ENCODE measurements around the gene FOXJ3. TPM values are rescaled to one million over a fixed set of nuclear protein-coding genes. Genes with fewer than 3 reads are reported as not detected.

Gene FOXJ3
- total and polyA plus RNA-seq, 8 donors = 6.8 to 25.5 (median 20.2) TPM

DNA sequence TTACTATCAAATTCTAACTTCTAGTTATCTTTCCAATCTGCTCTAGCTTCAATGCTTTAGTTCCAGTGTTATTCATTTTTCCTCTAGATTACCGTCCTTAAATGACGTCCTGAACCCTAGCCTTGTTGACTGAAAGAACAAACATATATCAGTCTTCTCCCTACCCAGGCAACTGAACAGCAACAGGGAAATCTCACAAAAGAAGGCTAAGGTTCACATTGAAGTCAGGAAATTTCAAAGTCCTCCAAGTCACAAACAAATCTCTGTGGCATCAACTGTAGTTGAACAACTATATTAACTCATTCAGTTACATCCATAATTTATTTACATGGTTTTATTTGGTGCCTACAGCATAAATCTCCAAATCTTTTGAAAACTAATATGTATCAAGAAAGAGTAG lies 19.5 kb downstream of the FOXJ3 start:
- Histone ChIP-seq H3K4me1 (peaks cover 13 to 42% (median 26%) of the 10 kb centered on the region in 3 donors), H3K4me3 (no peak overlapping the region), H3K27me3 (no peaks in the 10 kb centered on the region), H3K9me3 (no peaks in the 10 kb centered on the region), H3K27ac (no peak overlapping the region), H3K36me3 (no peaks in the 10 kb centered on the region)
- TF ChIP-seq, protein P1, sequence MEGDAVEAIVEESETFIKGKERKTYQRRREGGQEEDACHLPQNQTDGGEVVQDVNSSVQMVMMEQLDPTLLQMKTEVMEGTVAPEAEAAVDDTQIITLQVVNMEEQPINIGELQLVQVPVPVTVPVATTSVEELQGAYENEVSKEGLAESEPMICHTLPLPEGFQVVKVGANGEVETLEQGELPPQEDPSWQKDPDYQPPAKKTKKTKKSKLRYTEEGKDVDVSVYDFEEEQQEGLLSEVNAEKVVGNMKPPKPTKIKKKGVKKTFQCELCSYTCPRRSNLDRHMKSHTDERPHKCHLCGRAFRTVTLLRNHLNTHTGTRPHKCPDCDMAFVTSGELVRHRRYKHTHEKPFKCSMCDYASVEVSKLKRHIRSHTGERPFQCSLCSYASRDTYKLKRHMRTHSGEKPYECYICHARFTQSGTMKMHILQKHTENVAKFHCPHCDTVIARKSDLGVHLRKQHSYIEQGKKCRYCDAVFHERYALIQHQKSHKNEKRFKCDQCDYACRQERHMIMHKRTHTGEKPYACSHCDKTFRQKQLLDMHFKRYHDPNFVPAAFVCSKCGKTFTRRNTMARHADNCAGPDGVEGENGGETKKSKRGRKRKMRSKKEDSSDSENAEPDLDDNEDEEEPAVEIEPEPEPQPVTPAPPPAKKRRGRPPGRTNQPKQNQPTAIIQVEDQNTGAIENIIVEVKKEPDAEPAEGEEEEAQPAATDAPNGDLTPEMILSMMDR (IDR thresholded peaks at IDR 0.05) = no peak
- intact Hi-C loops (cut with DNase I) = no loop called here
- no peak for FAIRE-seq
- no peak for DNase-seq
- ATAC-seq = peak in 2 of 4 donors; percentile 16 to 36
- 20 to 30% methylated on average over 2 of the region's 2 CpGs for WGBS, 2 donors

DNA sequence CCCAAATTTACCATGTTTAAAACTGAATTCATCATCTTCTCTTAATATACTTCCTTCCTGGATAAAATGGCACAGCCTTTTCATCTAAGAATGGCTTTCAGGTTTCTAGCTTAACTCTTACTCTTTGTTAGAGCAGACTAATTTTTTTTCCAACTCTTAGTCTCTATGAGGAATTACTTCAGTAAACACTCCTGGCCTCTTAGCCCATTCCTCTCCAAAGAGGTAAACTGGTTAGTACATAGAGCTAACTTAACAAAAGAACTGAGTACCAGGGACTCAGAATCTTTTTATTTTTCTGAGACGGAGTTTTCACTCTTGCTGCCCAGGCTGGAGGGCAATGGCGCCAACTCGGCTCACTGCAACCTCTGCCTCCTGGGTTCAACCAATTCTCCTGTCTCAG lies 21.1 kb downstream of the FOXJ3 start:
- FAIRE-seq (no peak), ATAC-seq (no peak), DNase-seq (no peak)
- Histone ChIP-seq H3K4me1 (peaks cover 13 to 28% (median 14%) of the 10 kb centered on the region in 3 donors), H3K9me3 (no peaks in the 10 kb centered on the region), H3K27ac (no peak overlapping the region), H3K36me3 (no peaks in the 10 kb centered on the region), H3K4me3 (no peak overlapping the region), H3K27me3 (no peaks in the 10 kb centered on the region)
- intact Hi-C loops (cut with DNase I) = no loop called here
- TF ChIP-seq, protein P1 (IDR thresholded peaks at IDR 0.05) = no peak
- WGBS, 2 donors = 91 to 97% methylated on average over 3 of the region's 3 CpGs

DNA sequence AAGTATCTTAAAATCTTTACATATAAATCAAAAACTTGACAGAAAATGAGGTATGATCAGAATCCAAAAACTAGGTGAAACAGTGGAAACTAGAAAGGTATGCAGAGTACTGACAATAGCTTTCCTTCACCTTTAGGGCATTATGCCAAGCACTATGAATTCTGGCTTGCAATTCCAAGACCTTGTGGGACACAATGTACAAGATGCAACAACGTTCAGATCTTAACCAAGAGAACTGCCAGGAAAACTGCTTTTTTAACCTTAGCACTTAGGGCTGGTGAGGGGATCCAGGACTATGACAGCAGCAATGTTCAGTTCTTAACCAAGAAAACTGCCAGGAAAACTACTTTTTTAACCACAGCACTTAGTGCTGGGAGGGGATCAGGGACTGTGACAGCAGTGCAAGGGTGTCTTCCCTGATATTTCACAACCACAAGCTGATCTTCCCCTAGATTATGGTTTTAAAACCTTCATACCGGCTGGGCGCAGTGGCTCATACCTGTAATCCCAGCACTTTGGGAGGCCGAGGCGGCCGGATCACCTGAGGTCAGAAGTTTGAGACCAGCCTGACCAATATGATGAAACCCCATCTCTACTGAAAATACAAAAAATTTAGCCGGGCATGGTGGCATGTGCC lies 22.3 kb downstream of the FOXJ3 start:
- ATAC-seq (peak in 3 of 4 donors; percentile 34 to 57 (median 35)), DNase-seq (no peak)

DNA sequence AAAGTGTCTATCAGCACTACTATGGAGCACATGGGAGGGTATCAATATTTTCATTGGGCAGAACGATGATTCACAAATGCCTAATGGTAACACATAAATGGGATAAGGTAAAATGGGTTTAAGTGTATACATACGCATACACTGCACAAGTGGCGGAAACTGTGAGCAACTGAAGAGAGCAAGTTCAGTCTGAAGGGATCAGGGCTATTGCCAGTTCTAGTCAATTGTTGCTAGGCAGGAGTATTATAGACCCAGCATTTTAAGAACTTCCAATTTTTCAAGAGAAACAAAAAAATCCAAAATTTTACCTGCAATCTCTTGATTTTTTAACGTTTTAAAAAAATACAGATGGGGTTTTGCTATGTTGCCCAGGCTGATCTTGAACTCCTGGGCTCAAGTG lies 23.1 kb downstream of the FOXJ3 start:
- H3K4me3 ChIP-seq = no peak overlapping the region
- TF ChIP-seq, protein P1 (IDR thresholded peaks at IDR 0.05) = no peak
- peaks cover 13 to 23% (median 14%) of the 10 kb centered on the region in 3 donors for H3K4me1 ChIP-seq
- H3K27ac ChIP-seq = no peak overlapping the region
- 86 to 92% methylated on average over 4 of the region's 4 CpGs for WGBS, 2 donors
- H3K36me3 ChIP-seq = no peaks in the 10 kb centered on the region
- no peaks in the 10 kb centered on the region for H3K9me3 ChIP-seq
- no peaks in the 10 kb centered on the region for H3K27me3 ChIP-seq
- intact Hi-C loops (cut with DNase I) = no loop called here
- ATAC-seq (no peak), DNase-seq (no peak), FAIRE-seq (no peak)

More for the DNA sequence above, 22.3 kb downstream of the FOXJ3 start:
- Histone ChIP-seq H3K4me1 (peaks cover 13 to 28% (median 14%) of the 10 kb centered on the region in 3 donors), H3K9me3 (no peaks in the 10 kb centered on the region), H3K27me3 (no peaks in the 10 kb centered on the region), H3K4me3 (no peak overlapping the region), H3K36me3 (no peaks in the 10 kb centered on the region), H3K27ac (no peak overlapping the region)
- intact Hi-C loops (cut with DNase I) = no loop called here
- TF ChIP-seq, protein P1 (IDR thresholded peaks at IDR 0.05) = no peak
- no peak for FAIRE-seq
- WGBS, 2 donors = 56 to 57% methylated on average over 7 of the region's 7 CpGs

DNA sequence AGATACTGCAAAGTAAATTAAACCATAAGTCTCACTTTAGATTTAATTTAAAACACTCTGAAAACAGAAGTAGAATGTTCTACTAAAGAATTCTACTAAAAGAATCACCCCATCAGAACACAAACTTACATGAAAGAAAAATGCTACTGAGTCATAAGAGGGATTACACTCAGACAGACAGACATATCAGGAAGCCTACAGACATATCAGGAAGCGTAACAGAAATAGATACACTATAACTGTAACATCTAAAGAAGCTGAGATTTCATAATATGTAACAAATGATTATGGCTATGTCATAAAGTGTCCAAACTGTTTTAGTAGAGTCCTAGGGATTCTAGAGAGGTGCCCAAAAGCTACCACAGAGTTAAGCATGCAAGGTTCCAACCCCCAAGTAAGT lies 23.9 kb downstream of the FOXJ3 start:
- no peak for ATAC-seq
- no peak for FAIRE-seq
- WGBS, 2 donors = 0% methylated on average over 1 of the region's 1 CpG
- TF ChIP-seq, protein P1 (IDR thresholded peaks at IDR 0.05) = no peak
- Histone ChIP-seq H3K9me3 (no peaks in the 10 kb centered on the region), H3K4me1 (peaks cover 13 to 16% (median 14%) of the 10 kb centered on the region in 3 donors), H3K27ac (no peak overlapping the region), H3K36me3 (no peaks in the 10 kb centered on the region), H3K27me3 (no peaks in the 10 kb centered on the region), H3K4me3 (no peak overlapping the region)
- intact Hi-C loops (cut with DNase I) = no loop called here
- DNase-seq = no peak
